IMR-90 (cell line): ENCODE data around the gene CASZ1. TPM values are rescaled to one million over a fixed set of nuclear protein-coding genes. Genes with fewer than 3 reads are reported as not detected.

ENCODE experiments used
- ATAC-seq: fragments of 200-7000 bp; cut with Tn5 transposase; 2 replicates; pipeline ENCODE4 v1.9.1; 2020; ENCODE audit warnings: low read depth, mild to moderate bottlenecking, moderate library complexity
- BruUV-seq: library from RNA; stranded (reverse); fragments of 400-500 nt; replicated peaks from 2 replicates; lab custom pipeline; 2021; lab: Mats Ljungman, UMichigan
- CTCF ChIA-PET: fragments of 300-600 bp; formaldehyde crosslinking; extraction: SDS; loops from one replicate; lab custom pipeline; 2021; ENCODE audit warnings: antibody characterized with exemption; lab: Yijun Ruan, JAX
- POLR2A ChIA-PET: fragments of 300-600 bp; sonication (Branson Sonifier 250); formaldehyde crosslinking; loops from one replicate; lab custom pipeline; 2022; ENCODE audit warnings: antibody characterized with exemption; ENCODE audit not compliant: unreplicated experiment; lab: Charles Lee
- DNase-seq: peaks from one replicate; pipeline ENCODE4 v3.0.0; 2013
- H2AFZ ChIP-seq: replicated peaks from 2 replicates; pipeline ENCODE3; 2013; ENCODE audit warnings: low read length, mild to moderate bottlenecking; ENCODE audit not compliant: poor library complexity
- H2AK5ac ChIP-seq: 2 replicates; pipeline ENCODE4 v1.6.1; 2013; ENCODE audit warnings: low read depth, low read length, inconsistent platforms
- H2AK9ac ChIP-seq: replicated peaks from 2 replicates; pipeline ENCODE3; 2013; ENCODE audit warnings: mild to moderate bottlenecking, low read depth, low read length, moderate library complexity; ENCODE audit not compliant: poor library complexity
- H2BK120ac ChIP-seq: 2 replicates; pipeline ENCODE4 v1.6.1; 2013; ENCODE audit warnings: low read depth, low read length, inconsistent platforms
- H2BK15ac ChIP-seq: 3 replicates; pipeline ENCODE4 v1.6.1; 2013; ENCODE audit warnings: low read depth, low read length, inconsistent platforms
- H2BK20ac ChIP-seq: 2 replicates; pipeline ENCODE4 v1.6.1; 2013; ENCODE audit warnings: low read depth, mild to moderate bottlenecking, inconsistent platforms, low read length, moderate library complexity
- H2BK5ac ChIP-seq: 2 replicates; pipeline ENCODE4 v1.6.1; 2013; ENCODE audit warnings: mild to moderate bottlenecking, low read depth, low read length, inconsistent platforms; ENCODE audit not compliant: poor library complexity, severe bottlenecking
- H3K14ac ChIP-seq: replicated peaks from 2 replicates; pipeline ENCODE4 v1.6.1; 2013; ENCODE audit warnings: low read depth, low read length, inconsistent platforms
- H3K18ac ChIP-seq: 2 replicates; pipeline ENCODE4 v1.6.1; 2013; ENCODE audit warnings: low read depth, low read length, control low read depth
- H3K23ac ChIP-seq: 2 replicates; pipeline ENCODE4 v1.6.1; 2013; ENCODE audit warnings: low read depth, low read length, inconsistent platforms
- H3K27ac ChIP-seq: 2 replicates; pipeline ENCODE4 v1.5.1; 2013; ENCODE audit warnings: mild to moderate bottlenecking, control low read depth, low read length; ENCODE audit not compliant: insufficient read depth
- H3K27me3 ChIP-seq: 2 replicates; pipeline ENCODE4 v1.6.1; 2013; ENCODE audit warnings: low read length; ENCODE audit not compliant: control insufficient read depth, insufficient read depth
- H3K36me3 ChIP-seq: 2 replicates; pipeline ENCODE4 v1.6.1; 2013; ENCODE audit warnings: low read length, mixed read lengths; ENCODE audit not compliant: control insufficient read depth, insufficient read depth
- H3K4ac ChIP-seq: 2 replicates; pipeline ENCODE4 v1.6.1; 2013; ENCODE audit warnings: low read depth, low read length, inconsistent platforms
- H3K4me1 ChIP-seq: 2 replicates; pipeline ENCODE4 v1.6.1; 2013; ENCODE audit warnings: low read length, mixed read lengths; ENCODE audit not compliant: control insufficient read depth, insufficient read depth
- H3K4me2 ChIP-seq: 2 replicates; pipeline ENCODE4 v1.6.1; 2013; ENCODE audit warnings: low read depth, mild to moderate bottlenecking, control low read depth, low read length, moderate library complexity
- H3K4me3 ChIP-seq: 2 replicates; pipeline ENCODE4 v1.5.1; 2013; ENCODE audit warnings: low read depth, mild to moderate bottlenecking, control low read depth, low read length, moderate library complexity; ENCODE audit not compliant: insufficient read depth
- H3K56ac ChIP-seq: 2 replicates; pipeline ENCODE4 v1.6.1; 2013; ENCODE audit warnings: low read length, inconsistent platforms; ENCODE audit not compliant: insufficient read depth; ENCODE audit errors: extremely low read depth
- H3K79me1 ChIP-seq, 2 experiments: 2 replicates each; pipeline ENCODE4 v1.6.1; 2013; ENCODE audit warnings: low read length in 2 of 2, inconsistent platforms in 1 of 2, low read depth in 1 of 2
- H3K9ac ChIP-seq: 2 replicates; pipeline ENCODE4 v1.6.1; 2013; ENCODE audit warnings: low read depth, low read length, control low read depth
- H3K9me1 ChIP-seq: 2 replicates; pipeline ENCODE4 v1.6.1; 2013; ENCODE audit warnings: low read length, inconsistent platforms; ENCODE audit not compliant: insufficient read depth
- H3K9me3 ChIP-seq: 2 replicates; pipeline ENCODE4 v1.6.1; 2013; ENCODE audit warnings: low read length; ENCODE audit not compliant: control insufficient read depth, insufficient read depth
- H4K20me1 ChIP-seq: 2 replicates; pipeline ENCODE4 v1.6.1; 2013; ENCODE audit warnings: low read length, inconsistent platforms; ENCODE audit not compliant: insufficient read depth
- H4K5ac ChIP-seq: 2 replicates; pipeline ENCODE4 v1.6.1; 2013; ENCODE audit warnings: mild to moderate bottlenecking, low read depth, low read length, control low read depth
- H4K8ac ChIP-seq, 2 experiments: 2 replicates each; pipeline ENCODE4 v1.6.1; 2013; ENCODE audit warnings: low read depth in 2 of 2, low read length in 2 of 2, control low read depth in 1 of 2, inconsistent platforms in 1 of 2
- H4K91ac ChIP-seq: 2 replicates; pipeline ENCODE4 v1.6.1; 2013; ENCODE audit warnings: low read depth, low read length, inconsistent platforms; ENCODE audit not compliant: insufficient read depth
- BHLHE40 ChIP-seq: fragments of 150-350 bp; IDR thresholded peaks from 2 replicates; pipeline ENCODE4 v1.6.1; 2016; ENCODE audit warnings: mild to moderate bottlenecking, low read depth, low read length
- CEBPB ChIP-seq: IDR thresholded peaks from 2 replicates; pipeline ENCODE4 v1.6.1; 2012; ENCODE audit warnings: low read depth, low read length, improper control_type of control experiment
- CHD1 ChIP-seq: IDR thresholded peaks from 2 replicates; pipeline ENCODE4 v1.6.1; 2012; ENCODE audit warnings: low read depth, low read length, improper control_type of control experiment
- FOS ChIP-seq: fragments of 150-350 bp; IDR thresholded peaks from 2 replicates; pipeline ENCODE4 v1.6.1; 2016; ENCODE audit warnings: low read depth, low read length
- MAFK ChIP-seq: IDR thresholded peaks from 2 replicates; pipeline ENCODE4 v1.6.1; 2012; ENCODE audit warnings: low read depth, low read length, improper control_type of control experiment
- MAZ ChIP-seq: IDR thresholded peaks from 2 replicates; pipeline ENCODE4 v1.6.1; 2012; ENCODE audit warnings: low read depth, mild to moderate bottlenecking, low read length, improper control_type of control experiment, moderate library complexity, borderline replicate concordance
- MXI1 ChIP-seq: IDR thresholded peaks from 2 replicates; pipeline ENCODE4 v1.6.1; 2012; ENCODE audit warnings: low read depth, mild to moderate bottlenecking, low read length, moderate library complexity, borderline replicate concordance
- NFE2L2 ChIP-seq: fragments of 150-350 bp; IDR thresholded peaks from 2 replicates; pipeline ENCODE4 v1.6.1; 2016; ENCODE audit warnings: low read depth, mild to moderate bottlenecking, low read length
- POLR2A ChIP-seq: IDR thresholded peaks from 2 replicates; pipeline ENCODE4 v1.6.1; 2012; ENCODE audit warnings: mild to moderate bottlenecking, low read depth, low read length
- RAD21 ChIP-seq: IDR thresholded peaks from 2 replicates; pipeline ENCODE4 v1.6.1; 2012; ENCODE audit warnings: low read length, improper control_type of control experiment
- RCOR1 ChIP-seq: IDR thresholded peaks from 2 replicates; pipeline ENCODE4 v1.6.1; 2012; ENCODE audit warnings: mild to moderate bottlenecking, low read length, improper control_type of control experiment; ENCODE audit not compliant: insufficient replicate concordance
- RFX5 ChIP-seq: IDR thresholded peaks from 2 replicates; pipeline ENCODE4 v1.8.0; 2012; ENCODE audit warnings: low read depth, mild to moderate bottlenecking, low read length, moderate library complexity
- SMC3 ChIP-seq: fragments of 150-350 bp; IDR thresholded peaks from 2 replicates; pipeline ENCODE4 v1.6.1; 2016; ENCODE audit warnings: low read depth, mild to moderate bottlenecking, antibody characterized with exemption, low read length, moderate library complexity
- WGBS, 2 experiments: methylation state at CpG; one replicate each; pipeline versions ENCODE4 v1.1.5 to v1.1.7; 2013; ENCODE audit warnings: missing lambda C conversion rate in 2 of 2; ENCODE audit not compliant: insufficient read length in 1 of 2; ENCODE audit errors: extremely low coverage in 2 of 2; 5-methylcytosine and 5-hydroxymethylcytosine counted together
- dilution Hi-C: fragments of 300-500 bp; cut with HindIII; formaldehyde crosslinking; loops from one replicate; pipeline ENCODE4 v1.14.3; 2018; ENCODE audit warnings: low sequenced_read_pairs; ENCODE audit not compliant: unreplicated experiment
- in situ Hi-C: fragments of 300-500 bp; cut with MboI; formaldehyde crosslinking; loops from 3 replicates; pipeline ENCODE4 v1.14.3; 2019; ENCODE audit warnings: low sequenced_read_pairs, inconsistent platforms, mixed read lengths
- intact Hi-C: fragments of 100-400 bp; cut with micrococcal nuclease; formaldehyde crosslinking; loops from 2 replicates; pipeline ENCODE4 v1.10.0; 2022
- polyA plus RNA-seq, 3 experiments: library from polyadenylated mRNA; depleted of rRNA; stranded (reverse); fragments of >200 nt; gene quantifications; 2 replicates each; pipeline ENCODE4 v1.2.3, GENCODE V29; 2012; ENCODE audit warnings: low replicate concordance in 1 of 3
- total RNA-seq: library from RNA; depleted of rRNA; stranded (reverse); fragments of >200 nt; gene quantifications from 2 replicates; pipeline ENCODE4 v1.2.3, GENCODE V29; 2012
- TF ChIP-seq, protein P1 (sequence below): fragments of 150-350 bp; IDR thresholded peaks from 2 replicates; pipeline ENCODE4 v1.6.1; 2016; ENCODE audit warnings: low read depth, mild to moderate bottlenecking, low read length, moderate library complexity, borderline replicate concordance
- TF ChIP-seq, protein P2 (sequence below): conservative IDR thresholded peaks from 2 replicates; pipeline ENCODE4 v1.5.1; 2012; ENCODE audit warnings: mild to moderate bottlenecking, low read depth, low read length, improper control_type of control experiment
- TF ChIP-seq, protein P3 (sequence below): fragments of 150-350 bp; IDR thresholded peaks from 2 replicates; pipeline ENCODE4 v1.6.1; 2017; ENCODE audit warnings: mild to moderate bottlenecking, antibody characterized with exemption, low read length, low read depth

Gene CASZ1
- total and polyA plus RNA-seq, 2 of the 4 experiments (the other 2 are of a cell fraction) = 0.18 to 0.24 TPM

GRCh38 chr1:10613340-10613739, 183.1 kb downstream of the CASZ1 start:
- DNase-seq = no peak
- POLR2A ChIA-PET = no interaction called here
- no peak overlapping the region for H3K14ac ChIP-seq
- H3K4me3 ChIP-seq = no peak overlapping the region
- intact Hi-C loops (no loop called here), dilution Hi-C loops (no loop called here), in situ Hi-C loops (no loop called here)
- no peak overlapping the region for H4K8ac ChIP-seq
- peaks cover 6% of the 10 kb centered on the region; the same call in 1 of the 2 replicates for H3K9me1 ChIP-seq
- H3K56ac ChIP-seq = no peak overlapping the region
- H4K91ac ChIP-seq = no peak overlapping the region
- H3K36me3 ChIP-seq = no peaks in the 10 kb centered on the region
- no peak overlapping the region for H2BK20ac ChIP-seq
- H3K4ac ChIP-seq = no peak overlapping the region
- H3K9ac ChIP-seq = no peak overlapping the region
- H3K27ac ChIP-seq = no peak overlapping the region
- no peak overlapping the region for H2BK5ac ChIP-seq
- H3K79me1 ChIP-seq = peaks cover 12 to 15% of the 10 kb centered on the region in 2 experiments; a peak in 2 of 4 replicates
- no peaks in the 10 kb centered on the region for H3K9me3 ChIP-seq
- ATAC-seq = no peak
- 100% methylated on average over 1 of the region's 10 CpGs; no CpG with 5 or more reads in 1 of the 2 experiments for WGBS, 2 experiments
- H2AFZ ChIP-seq = no peak overlapping the region
- CTCF ChIA-PET = no interaction called here
- H2AK9ac ChIP-seq = no peak overlapping the region
- H3K18ac ChIP-seq = no peak overlapping the region
- H2BK15ac ChIP-seq = no peak overlapping the region
- peaks cover 7% of the 10 kb centered on the region; the same call in 1 of the 2 replicates for H4K20me1 ChIP-seq
- no peak overlapping the region for H2BK120ac ChIP-seq
- H2AK5ac ChIP-seq = no peak overlapping the region
- no peak overlapping the region for H3K4me2 ChIP-seq
- no peaks in the 10 kb centered on the region for H3K4me1 ChIP-seq
- TF ChIP-seq MAFK (no peak), RCOR1 (no peak), CEBPB (no peak), POLR2A (no peak), CHD1 (no peak), SMC3 (no peak), BHLHE40 (no peak), RFX5 (no peak), FOS (no peak), MAZ (no peak), RAD21 (no peak), MXI1 (no peak), NFE2L2 (no peak)
- TF ChIP-seq, protein P1, sequence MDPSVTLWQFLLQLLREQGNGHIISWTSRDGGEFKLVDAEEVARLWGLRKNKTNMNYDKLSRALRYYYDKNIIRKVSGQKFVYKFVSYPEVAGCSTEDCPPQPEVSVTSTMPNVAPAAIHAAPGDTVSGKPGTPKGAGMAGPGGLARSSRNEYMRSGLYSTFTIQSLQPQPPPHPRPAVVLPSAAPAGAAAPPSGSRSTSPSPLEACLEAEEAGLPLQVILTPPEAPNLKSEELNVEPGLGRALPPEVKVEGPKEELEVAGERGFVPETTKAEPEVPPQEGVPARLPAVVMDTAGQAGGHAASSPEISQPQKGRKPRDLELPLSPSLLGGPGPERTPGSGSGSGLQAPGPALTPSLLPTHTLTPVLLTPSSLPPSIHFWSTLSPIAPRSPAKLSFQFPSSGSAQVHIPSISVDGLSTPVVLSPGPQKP = no peak
- TF ChIP-seq, protein P2, sequence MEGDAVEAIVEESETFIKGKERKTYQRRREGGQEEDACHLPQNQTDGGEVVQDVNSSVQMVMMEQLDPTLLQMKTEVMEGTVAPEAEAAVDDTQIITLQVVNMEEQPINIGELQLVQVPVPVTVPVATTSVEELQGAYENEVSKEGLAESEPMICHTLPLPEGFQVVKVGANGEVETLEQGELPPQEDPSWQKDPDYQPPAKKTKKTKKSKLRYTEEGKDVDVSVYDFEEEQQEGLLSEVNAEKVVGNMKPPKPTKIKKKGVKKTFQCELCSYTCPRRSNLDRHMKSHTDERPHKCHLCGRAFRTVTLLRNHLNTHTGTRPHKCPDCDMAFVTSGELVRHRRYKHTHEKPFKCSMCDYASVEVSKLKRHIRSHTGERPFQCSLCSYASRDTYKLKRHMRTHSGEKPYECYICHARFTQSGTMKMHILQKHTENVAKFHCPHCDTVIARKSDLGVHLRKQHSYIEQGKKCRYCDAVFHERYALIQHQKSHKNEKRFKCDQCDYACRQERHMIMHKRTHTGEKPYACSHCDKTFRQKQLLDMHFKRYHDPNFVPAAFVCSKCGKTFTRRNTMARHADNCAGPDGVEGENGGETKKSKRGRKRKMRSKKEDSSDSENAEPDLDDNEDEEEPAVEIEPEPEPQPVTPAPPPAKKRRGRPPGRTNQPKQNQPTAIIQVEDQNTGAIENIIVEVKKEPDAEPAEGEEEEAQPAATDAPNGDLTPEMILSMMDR = no peak
- TF ChIP-seq, protein P3, sequence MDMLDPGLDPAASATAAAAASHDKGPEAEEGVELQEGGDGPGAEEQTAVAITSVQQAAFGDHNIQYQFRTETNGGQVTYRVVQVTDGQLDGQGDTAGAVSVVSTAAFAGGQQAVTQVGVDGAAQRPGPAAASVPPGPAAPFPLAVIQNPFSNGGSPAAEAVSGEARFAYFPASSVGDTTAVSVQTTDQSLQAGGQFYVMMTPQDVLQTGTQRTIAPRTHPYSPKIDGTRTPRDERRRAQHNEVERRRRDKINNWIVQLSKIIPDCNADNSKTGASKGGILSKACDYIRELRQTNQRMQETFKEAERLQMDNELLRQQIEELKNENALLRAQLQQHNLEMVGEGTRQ = no peak
- no peaks in the 10 kb centered on the region for H3K27me3 ChIP-seq
- no peak overlapping the region for H3K23ac ChIP-seq
- no TSS peak for BruUV-seq
- H4K5ac ChIP-seq = no peak overlapping the region
